Activated naive CD8-positive, alpha-beta T cell treated with anti-CD3 and anti-CD28 coated beads, Interleukin-2, amount 10 ng/mL, durations not matched to agents 7 days and 5 days (primary cell): Measurements from ENCODE around the gene TSSK2. TPM values are rescaled to one million over a fixed set of nuclear protein-coding genes. Genes with fewer than 3 reads are reported as not detected.

Experiments used
- ATAC-seq: fragments of 150-1000 bp; cut with Tn5 transposase; one replicate; pipeline ENCODE4 v1.10.0; 2021; ENCODE audit warnings: low read depth, moderate library complexity
- POLR2A ChIA-PET: fragments of 350-600 bp; sonication (Branson Sonifier 250); formaldehyde crosslinking; loops from one replicate; lab custom pipeline; 2021; ENCODE audit warnings: antibody characterized with exemption; lab: Charles Lee
- DNase-seq: peaks from one replicate; pipeline ENCODE4 v3.0.0; 2021
- H3K27ac Mint-ChIP-seq: one replicate; pipeline ENCODE4 v1.8.0; 2022; ENCODE audit warnings: mild to moderate bottlenecking, mixed read lengths
- H3K27me3 Mint-ChIP-seq: one replicate; pipeline ENCODE4 v1.8.0; 2022; ENCODE audit warnings: mild to moderate bottlenecking, moderate library complexity, mixed read lengths
- H3K36me3 Mint-ChIP-seq: one replicate; pipeline ENCODE4 v1.8.0; 2021; ENCODE audit warnings: mild to moderate bottlenecking, mixed read lengths
- H3K4me1 Mint-ChIP-seq: one replicate; pipeline ENCODE4 v1.8.0; 2021; ENCODE audit warnings: mixed read lengths
- H3K4me3 Mint-ChIP-seq: one replicate; pipeline ENCODE4 v1.8.0; 2022; ENCODE audit warnings: mild to moderate bottlenecking, moderate library complexity, mixed read lengths
- H3K9me3 Mint-ChIP-seq: one replicate; pipeline ENCODE4 v1.8.0; 2021; ENCODE audit warnings: mixed read lengths
- total RNA-seq, 2 experiments: library from RNA; stranded (reverse); gene quantifications; one replicate each; pipeline ENCODE4 v1.2.3, GENCODE V29; 2021

TSSK2 gene
- total RNA-seq, 2 experiments from 2014 or later = not detected

DNA sequence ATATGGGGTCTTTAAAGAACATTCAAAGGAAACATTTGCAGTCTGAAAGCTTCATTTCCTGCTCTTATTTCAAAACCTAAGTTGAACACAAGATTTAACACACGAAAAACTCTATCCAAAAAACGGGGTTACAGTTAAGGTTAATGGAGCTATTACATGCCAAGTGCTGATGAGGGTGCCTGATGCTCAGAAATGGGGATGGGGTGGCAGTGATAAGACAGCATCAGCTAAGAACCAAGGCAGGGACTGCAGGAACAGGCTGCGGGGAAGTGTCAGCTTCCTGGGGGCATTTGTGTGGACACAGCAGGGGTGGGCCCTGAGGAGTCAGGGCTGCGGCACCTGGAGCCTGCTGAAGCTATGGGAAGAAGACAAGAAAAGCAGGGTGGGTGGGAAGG is 21.0 kb upstream of the TSSK2 start:
- Mint-ChIP-seq H3K9me3 (no peaks in the 10 kb centered on the region), H3K4me3 (peak overlapping the region; percentile 83), H3K27ac (peak overlapping the region; percentile 92), H3K27me3 (no peaks in the 10 kb centered on the region), H3K4me1 (peaks cover 48% of the 10 kb centered on the region), H3K36me3 (peaks cover 6% of the 10 kb centered on the region)
- DNase-seq (no peak), ATAC-seq (peak; percentile 3)
- POLR2A ChIA-PET = interaction anchor here (1.0 to 3.0 kb wide), 2 partner anchors 12 to 34 kb away, joined by 3 to 27 read pairs; partner anchors contain the start of genes DGCR2 and ESS2

DNA sequence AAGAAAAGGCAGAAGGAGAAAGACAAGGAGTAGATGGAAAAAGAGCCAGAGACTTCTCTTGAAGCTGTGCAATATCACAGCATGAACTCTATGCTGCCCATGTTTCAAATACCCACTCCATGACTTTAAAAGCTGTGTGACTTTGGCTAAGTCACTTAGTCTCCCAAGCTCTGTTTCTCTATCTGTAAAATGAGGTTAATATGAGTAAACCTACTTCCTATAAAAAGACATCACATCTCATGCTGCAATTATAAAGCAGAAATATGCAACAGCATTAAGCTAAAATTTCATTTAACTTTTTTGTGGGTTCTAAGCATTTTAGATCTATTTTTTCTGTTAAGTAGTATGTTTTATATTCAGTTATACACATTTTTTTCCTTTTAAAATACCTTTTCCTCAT is 20.5 kb upstream of the TSSK2 start:
- POLR2A ChIA-PET = interaction anchor here (1.0 to 3.0 kb wide), 2 partner anchors 12 to 34 kb away, joined by 3 to 27 read pairs; partner anchors contain the start of genes DGCR2 and ESS2
- H3K4me3 Mint-ChIP-seq = no peak overlapping the region
- no peaks in the 10 kb centered on the region for H3K27me3 Mint-ChIP-seq
- H3K4me1 Mint-ChIP-seq = peaks cover 52% of the 10 kb centered on the region
- peak overlapping the region; percentile 16 for H3K27ac Mint-ChIP-seq
- no peak for ATAC-seq
- no peak for DNase-seq
- peaks cover 6% of the 10 kb centered on the region for H3K36me3 Mint-ChIP-seq
- no peaks in the 10 kb centered on the region for H3K9me3 Mint-ChIP-seq

DNA sequence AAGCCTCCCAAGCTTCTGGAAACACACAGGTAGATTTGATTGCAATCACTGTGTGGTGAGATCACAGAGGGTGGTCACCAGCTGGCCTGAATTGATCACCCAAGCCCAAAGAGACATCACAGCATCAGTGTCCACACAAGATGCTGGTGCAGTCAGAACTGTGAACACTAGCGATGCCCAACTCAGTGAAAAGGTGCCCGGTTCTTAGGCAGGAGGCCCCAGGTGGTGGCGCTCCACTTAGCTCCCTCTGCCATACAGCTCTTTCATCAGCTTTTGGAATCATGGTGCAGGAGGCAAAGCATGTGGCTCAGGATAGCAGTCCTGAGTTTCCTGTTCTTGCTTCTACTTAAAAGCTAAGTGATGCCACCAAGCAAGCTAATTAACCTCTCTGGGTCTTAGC is 20.0 kb upstream of the TSSK2 start:
- peaks cover 6% of the 10 kb centered on the region for H3K36me3 Mint-ChIP-seq
- ATAC-seq (no peak), DNase-seq (no peak)
- H3K27me3 Mint-ChIP-seq = no peaks in the 10 kb centered on the region
- H3K4me3 Mint-ChIP-seq = no peak overlapping the region
- no peaks in the 10 kb centered on the region for H3K9me3 Mint-ChIP-seq
- H3K27ac Mint-ChIP-seq = peak overlapping the region; percentile 16
- H3K4me1 Mint-ChIP-seq = peaks cover 53% of the 10 kb centered on the region
- POLR2A ChIA-PET = interaction anchor here (0.7 to 3.0 kb wide), 2 partner anchors 11 to 22 kb away, joined by 3 to 27 read pairs; partner anchors contain the start of gene DGCR2

DNA sequence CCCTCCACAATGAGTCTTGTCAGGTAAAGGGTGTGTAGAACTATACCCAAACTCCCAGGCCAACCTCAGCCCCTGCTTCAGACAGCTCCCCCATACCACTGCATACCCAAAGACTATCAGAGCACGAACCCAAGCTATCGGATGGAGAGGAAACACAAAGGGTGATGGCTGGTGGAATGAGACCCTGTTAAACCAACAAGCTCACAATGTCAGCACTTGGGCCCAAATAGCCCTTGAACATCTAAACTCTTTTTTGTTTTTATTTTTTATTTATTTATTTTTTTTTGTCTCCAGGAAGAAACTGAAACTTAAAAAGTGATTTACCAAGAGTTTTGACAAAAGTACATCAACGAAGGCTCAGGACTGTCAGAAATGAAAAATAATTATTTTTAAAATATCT is 19.5 kb upstream of the TSSK2 start:
- peaks cover 52% of the 10 kb centered on the region for H3K4me1 Mint-ChIP-seq
- H3K4me3 Mint-ChIP-seq = no peak overlapping the region
- H3K27me3 Mint-ChIP-seq = no peaks in the 10 kb centered on the region
- H3K27ac Mint-ChIP-seq = peak overlapping the region; percentile 50
- peaks cover 6% of the 10 kb centered on the region for H3K36me3 Mint-ChIP-seq
- ATAC-seq (no peak), DNase-seq (no peak)
- H3K9me3 Mint-ChIP-seq = no peaks in the 10 kb centered on the region
- POLR2A ChIA-PET = interaction anchor here (0.7 to 3.0 kb wide), 2 partner anchors 11 to 21 kb away, joined by 3 to 27 read pairs; partner anchors contain the start of gene DGCR2

DNA sequence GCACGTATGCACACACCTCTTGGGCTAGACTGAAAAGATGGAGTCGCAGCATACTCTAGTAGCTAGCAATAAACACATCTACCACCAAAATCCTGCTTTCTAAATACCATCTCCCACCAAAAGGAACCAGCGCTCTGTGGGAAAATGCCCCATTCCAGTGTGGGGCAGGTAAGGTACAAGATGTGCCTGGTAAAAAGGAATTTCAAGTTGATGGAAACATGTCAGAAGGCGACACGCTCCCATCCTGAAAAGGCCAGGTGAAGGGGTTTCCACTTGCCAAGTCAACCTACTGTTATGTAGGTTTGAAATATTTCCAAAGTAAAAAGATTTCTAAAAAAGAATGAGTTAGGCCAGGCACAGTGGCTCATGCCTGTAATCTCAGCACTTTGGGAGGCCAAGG is 17.7 kb upstream of the TSSK2 start:
- no peaks in the 10 kb centered on the region for H3K27me3 Mint-ChIP-seq
- peaks cover 50% of the 10 kb centered on the region for H3K4me1 Mint-ChIP-seq
- no peaks in the 10 kb centered on the region for H3K9me3 Mint-ChIP-seq
- peaks cover 2% of the 10 kb centered on the region for H3K36me3 Mint-ChIP-seq
- DNase-seq (no peak), ATAC-seq (no peak)
- POLR2A ChIA-PET = interaction anchor here (0.6 kb wide), 1 partner anchor 346 kb away, joined by 5 read pairs; no protein-coding TSS in a partner anchor
- H3K4me3 Mint-ChIP-seq = no peak overlapping the region
- no peak overlapping the region for H3K27ac Mint-ChIP-seq

DNA sequence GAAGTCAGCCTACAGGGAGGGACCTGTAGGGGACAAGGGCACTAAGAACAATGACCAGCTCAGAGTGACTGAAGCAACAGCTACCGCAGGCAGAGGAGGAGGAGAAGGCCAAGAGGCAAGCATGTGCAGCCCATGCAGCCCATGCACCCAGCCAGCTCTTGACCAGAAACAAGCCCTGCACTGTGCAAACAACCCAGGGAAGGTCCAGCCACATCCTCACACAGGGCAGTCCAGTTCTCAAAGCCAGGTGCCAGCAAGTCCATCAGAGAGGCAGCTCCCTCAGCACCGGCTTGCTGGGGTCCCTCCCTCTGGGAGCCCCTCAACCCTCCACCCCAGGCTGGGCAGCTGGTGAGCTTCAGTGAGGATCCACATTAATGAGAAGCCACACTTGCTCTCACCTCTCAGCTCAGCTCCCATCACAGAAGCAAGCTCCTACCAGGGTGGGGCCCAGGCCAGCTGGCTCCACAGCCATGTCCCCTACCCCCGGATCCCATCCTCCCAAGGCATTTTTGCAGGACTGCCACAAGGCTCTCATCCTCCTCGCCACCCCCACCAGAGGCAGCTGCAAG is 16.0 kb upstream of the TSSK2 start:
- no peaks in the 10 kb centered on the region for H3K9me3 Mint-ChIP-seq
- H3K27me3 Mint-ChIP-seq = no peaks in the 10 kb centered on the region
- peak overlapping the region; percentile 37 for H3K27ac Mint-ChIP-seq
- peaks cover 2% of the 10 kb centered on the region for H3K36me3 Mint-ChIP-seq
- no peak overlapping the region for H3K4me3 Mint-ChIP-seq
- peaks cover 43% of the 10 kb centered on the region for H3K4me1 Mint-ChIP-seq
- DNase-seq = no peak
- POLR2A ChIA-PET = interaction anchor here (0.9 to 1.2 kb wide), 2 partner anchors 29 to 317 kb away, joined by 3 read pairs; partner anchors contain the start of genes ESS2 and HIRA
- no peak for ATAC-seq

DNA sequence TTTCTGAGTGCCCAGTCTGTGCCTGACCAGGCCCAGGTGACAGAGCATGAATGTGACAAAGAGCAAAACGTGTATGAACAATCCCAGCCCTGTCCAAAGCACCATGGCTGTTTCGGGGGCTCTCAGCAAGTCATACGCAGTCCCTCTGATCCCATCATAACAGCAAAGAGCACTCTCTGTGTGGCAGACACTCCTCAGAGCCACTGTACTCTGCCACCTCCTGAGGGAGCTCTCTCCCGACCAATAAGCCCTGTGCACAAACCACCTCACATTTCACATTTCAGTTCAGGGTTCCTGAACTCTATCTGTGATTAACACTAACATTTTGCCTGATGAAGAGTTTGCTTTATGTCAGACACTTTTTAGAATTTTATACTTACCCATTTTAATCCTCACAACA is 15.5 kb upstream of the TSSK2 start:
- H3K36me3 Mint-ChIP-seq = peaks cover 2% of the 10 kb centered on the region
- POLR2A ChIA-PET = interaction anchor here (1.2 kb wide), 1 partner anchor 316 kb away, joined by 3 read pairs; the partner anchor contains the start of gene HIRA
- no peak overlapping the region for H3K4me3 Mint-ChIP-seq
- H3K27me3 Mint-ChIP-seq = no peaks in the 10 kb centered on the region
- ATAC-seq (peak; percentile 77), DNase-seq (no peak)
- no peak overlapping the region for H3K27ac Mint-ChIP-seq
- H3K4me1 Mint-ChIP-seq = peaks cover 46% of the 10 kb centered on the region
- H3K9me3 Mint-ChIP-seq = no peaks in the 10 kb centered on the region

DNA sequence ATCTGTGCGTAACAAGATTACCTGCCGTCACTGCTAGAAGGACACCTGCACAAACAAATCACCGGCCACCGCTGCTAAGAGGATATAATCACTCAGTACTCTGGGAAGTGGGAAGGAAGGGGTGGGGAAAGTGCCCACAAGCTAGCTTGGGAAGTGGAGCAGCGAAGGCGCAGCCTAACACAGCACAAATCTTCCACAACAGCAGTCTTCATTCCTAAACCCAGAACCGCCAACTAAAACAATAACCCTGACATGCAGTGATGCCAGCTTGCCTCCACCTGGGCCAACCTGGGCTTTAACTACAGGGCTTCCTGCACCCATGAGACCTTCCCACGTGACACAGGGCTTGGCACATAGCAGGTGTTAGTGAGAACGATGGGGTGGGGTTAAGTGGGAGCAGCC is 14.0 kb upstream of the TSSK2 start:
- Mint-ChIP-seq H3K27me3 (no peaks in the 10 kb centered on the region), H3K4me1 (peaks cover 47% of the 10 kb centered on the region), H3K36me3 (no peaks in the 10 kb centered on the region), H3K27ac (peak overlapping the region; percentile 8), H3K4me3 (no peak overlapping the region), H3K9me3 (no peaks in the 10 kb centered on the region)
- POLR2A ChIA-PET = no interaction called here
- DNase-seq (no peak), ATAC-seq (no peak)

DNA sequence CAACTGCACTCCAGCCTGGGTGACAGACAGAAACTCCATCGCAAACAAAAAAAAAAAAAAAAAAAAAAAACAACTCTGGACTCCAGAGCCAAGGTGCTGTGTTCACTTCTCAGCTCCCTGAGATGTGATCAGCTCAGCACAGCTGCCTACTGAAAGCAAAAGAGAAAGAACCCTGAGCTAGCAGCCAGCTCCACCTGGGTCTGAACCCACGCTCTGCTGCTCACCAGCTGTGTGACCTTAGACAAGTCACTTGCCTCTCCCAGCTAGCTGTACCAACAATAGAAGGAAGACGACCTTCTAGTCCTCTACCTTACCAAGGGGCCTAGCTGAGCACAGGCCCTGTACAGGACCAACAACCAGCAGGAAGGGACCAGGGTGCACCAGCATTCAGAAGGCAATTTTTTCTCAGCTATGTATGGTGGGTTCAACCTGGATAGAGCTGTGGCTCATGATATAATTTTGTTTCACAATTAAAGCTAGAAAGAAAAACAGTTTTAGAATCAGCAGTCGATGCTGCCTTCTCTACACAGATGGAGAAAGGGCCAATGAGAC is 12.7 kb upstream of the TSSK2 start:
- Mint-ChIP-seq H3K27ac (no peak overlapping the region), H3K27me3 (no peaks in the 10 kb centered on the region), H3K9me3 (no peaks in the 10 kb centered on the region), H3K4me3 (no peak overlapping the region), H3K36me3 (no peaks in the 10 kb centered on the region), H3K4me1 (peaks cover 51% of the 10 kb centered on the region)
- POLR2A ChIA-PET = no interaction called here
- DNase-seq = no peak
- ATAC-seq = no peak

DNA sequence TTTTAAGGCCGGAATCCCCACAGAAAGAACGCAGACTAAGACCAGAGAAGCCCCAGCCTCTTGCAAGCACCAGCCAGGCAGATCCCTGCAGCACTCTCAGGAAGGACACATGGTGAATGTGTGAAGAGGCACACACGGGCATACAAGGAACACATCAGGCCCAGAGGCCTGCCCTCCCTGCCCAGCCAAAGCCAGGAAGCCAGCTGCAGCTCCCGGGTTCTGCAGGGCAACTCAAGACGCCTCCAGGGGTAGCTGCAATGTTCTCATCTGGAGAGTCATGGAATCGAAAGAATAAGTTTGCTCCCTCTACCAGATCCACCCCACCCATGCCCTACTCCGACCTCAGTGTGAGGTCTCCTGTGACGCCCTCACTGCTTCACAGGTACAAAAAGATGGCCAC is 11.2 kb upstream of the TSSK2 start:
- Mint-ChIP-seq H3K4me1 (peaks cover 51% of the 10 kb centered on the region), H3K27me3 (no peaks in the 10 kb centered on the region), H3K27ac (no peak overlapping the region), H3K4me3 (peak overlapping the region; percentile 92), H3K9me3 (no peaks in the 10 kb centered on the region), H3K36me3 (no peaks in the 10 kb centered on the region)
- POLR2A ChIA-PET = no interaction called here
- ATAC-seq = no peak
- no peak for DNase-seq

DNA sequence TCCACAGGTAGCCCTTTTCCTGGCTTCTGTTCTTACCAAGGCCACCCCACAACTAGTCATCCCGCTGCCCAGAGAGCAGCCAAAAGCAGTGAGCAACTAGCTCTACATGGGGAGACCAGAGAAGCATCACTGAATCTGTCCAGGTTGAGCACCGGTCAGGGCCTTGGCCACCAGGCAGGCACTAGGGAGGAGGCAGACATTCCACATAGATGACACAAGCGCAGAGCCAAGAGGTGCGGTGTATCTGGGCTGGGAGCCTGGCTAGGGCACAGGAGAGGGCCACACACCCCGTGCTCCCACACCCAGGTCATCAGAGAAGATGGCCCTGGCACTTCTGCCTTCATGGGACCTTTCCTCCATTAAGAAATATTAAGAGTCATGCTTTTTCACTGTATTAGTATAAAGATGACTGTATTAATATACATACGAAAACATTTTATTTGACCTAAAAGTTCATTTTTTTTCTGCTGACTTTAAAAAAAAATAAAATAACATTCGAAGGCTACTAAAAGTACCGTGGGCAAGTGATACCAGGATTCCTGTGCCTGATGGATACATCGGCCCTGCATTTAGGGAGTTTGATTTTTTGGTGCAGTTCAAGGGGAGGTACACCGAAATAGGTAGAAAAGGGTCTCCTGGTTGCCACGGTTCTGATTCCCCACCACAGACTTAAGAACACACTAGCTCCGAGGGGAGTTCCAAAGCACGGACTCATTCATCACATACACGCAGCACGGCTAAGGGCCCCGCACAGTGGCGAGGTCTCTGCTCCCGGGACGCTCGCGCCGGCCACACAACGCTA is 10.1 kb upstream of the TSSK2 start:
- Mint-ChIP-seq H3K27ac (peak overlapping the region; percentile 69), H3K4me1 (peaks cover 44% of the 10 kb centered on the region), H3K36me3 (no peaks in the 10 kb centered on the region), H3K27me3 (no peaks in the 10 kb centered on the region), H3K4me3 (peak overlapping the region; percentile 92), H3K9me3 (no peaks in the 10 kb centered on the region)
- DNase-seq = no peak
- POLR2A ChIA-PET = interaction anchor here (0.6 to 2.8 kb wide), 7 partner anchors 10 to 171 kb away, joined by 3 to 27 read pairs (median 7); partner anchors contain the start of genes CLTCL1, ESS2 and SLC25A1
- ATAC-seq = peak; percentile 9

DNA sequence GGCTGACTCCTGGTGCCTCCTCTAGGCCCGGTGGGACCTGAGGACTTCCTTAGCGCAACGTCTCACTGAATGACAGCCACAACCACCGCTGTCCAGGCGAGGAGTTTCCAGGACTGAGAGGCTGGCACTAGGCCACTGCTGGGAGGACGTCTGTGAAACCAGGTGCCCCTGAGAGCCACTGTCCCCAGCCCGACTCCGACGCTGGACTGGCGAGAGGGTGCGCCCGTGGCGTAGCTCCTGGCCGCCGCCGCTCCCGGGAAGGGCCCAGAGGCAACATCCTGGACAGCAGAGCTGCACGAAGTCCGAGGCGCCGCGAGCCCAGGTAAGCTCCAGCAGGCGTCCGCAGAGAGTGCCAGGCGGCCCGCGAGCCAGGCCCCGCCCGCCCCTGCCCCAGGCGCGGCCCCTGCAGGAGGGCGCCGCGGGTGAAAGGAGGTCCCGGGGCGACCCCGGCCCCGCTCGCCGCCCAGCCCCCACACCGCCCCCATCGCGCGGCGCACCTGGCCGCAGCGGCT is 9.4 kb upstream of the TSSK2 start:
- Mint-ChIP-seq H3K36me3 (no peaks in the 10 kb centered on the region), H3K9me3 (no peaks in the 10 kb centered on the region), H3K27me3 (no peaks in the 10 kb centered on the region), H3K4me3 (peak overlapping the region; percentile 92), H3K27ac (peak overlapping the region; percentile 69), H3K4me1 (peaks cover 40% of the 10 kb centered on the region)
- DNase-seq = peak; percentile 62
- POLR2A ChIA-PET = interaction anchor here (0.6 to 2.8 kb wide), 7 partner anchors 11 to 170 kb away, joined by 3 to 27 read pairs (median 7); partner anchors contain the start of genes CLTCL1, ESS2 and SLC25A1
- ATAC-seq = peak; percentile 21
